ENCODE results near the gene MCC.

MCC gene

DNA sequence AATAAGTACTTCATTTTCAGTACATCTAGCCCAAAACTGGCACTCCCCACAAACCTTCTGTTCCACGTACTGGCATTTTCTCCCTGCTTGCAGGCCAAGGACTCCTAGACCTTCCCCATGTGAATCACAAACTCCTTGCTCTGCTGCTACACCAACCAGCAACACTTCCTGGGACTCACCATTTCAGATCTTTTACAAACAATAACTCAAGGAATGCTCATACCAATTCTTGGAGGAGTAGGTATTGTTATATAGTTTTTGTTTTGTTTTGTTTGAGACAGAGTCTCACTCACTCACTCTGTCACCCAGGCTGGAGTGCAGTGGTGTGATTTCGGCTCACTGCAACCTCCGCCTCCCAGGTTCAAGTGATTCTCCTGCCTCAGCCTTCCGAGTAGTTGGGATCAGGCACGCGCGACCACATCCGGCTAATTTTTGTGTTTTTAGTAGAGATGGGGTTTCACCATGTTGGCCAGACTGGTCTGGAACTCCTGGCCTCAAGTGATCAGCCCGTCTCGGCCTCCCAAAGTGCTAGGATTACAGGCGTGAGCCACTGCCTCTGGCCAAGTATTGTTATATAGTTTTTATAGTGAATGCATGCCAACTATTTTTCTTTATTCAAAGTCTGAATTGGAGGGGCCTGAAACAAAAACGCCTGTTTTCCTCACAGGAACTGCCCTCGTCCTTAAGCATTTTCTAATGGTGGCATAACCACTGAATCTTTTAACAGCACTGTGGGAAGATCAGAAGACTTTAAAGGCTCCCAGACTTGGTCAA, 264.2 kb downstream of the MCC start:
- Histone ChIP-seq H3K4me1 (ENCODE audit: control insufficient read depth in 1 of 2, insufficient read depth in 2 of 2, low read length in 2 of 2) (no peaks in the 10 kb centered on the region), H3K9ac (ENCODE audit: low read depth in 1 of 2, low read length in 2 of 2) (no peak overlapping the region), H3K9me3 (ENCODE audit: control insufficient read depth in 1 of 2, low read length in 2 of 2) (no peaks in the 10 kb centered on the region), H3K27me3 (ENCODE audit: control insufficient read depth in 1 of 2, insufficient read depth in 2 of 2, low read length in 2 of 2) (no peaks in the 10 kb centered on the region), H3K4me3 (ENCODE audit: low read depth in 1 of 2, low read length in 2 of 2) (no peak overlapping the region), H3K27ac (ENCODE audit: low read depth, low read length) (no peak overlapping the region), H3K36me3 (ENCODE audit: control insufficient read depth in 1 of 2, insufficient read depth in 2 of 2, low read length in 2 of 2) (no peaks in the 10 kb centered on the region)

DNA sequence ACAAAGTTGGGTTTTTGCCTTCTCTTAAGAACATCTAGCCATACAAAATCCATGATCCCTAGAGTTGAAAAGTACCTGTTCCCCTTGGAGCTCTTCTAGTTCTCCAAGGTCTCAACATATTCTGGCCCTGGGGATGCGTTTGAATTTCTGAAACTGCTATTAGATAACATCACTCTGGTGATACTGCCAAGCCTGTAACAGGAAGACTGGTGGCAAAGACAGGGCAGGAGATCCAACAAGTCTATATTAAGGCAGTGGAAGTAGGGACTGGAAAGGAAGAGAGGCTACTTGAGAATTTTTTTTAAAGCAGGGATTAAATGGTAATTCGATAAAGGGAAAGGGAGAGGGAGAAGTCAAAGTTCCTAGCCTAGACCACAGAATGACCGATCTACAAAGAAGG, 264.9 kb downstream of the MCC start:
- no peaks in the 10 kb centered on the region for H3K27me3 ChIP-seq (ENCODE audit: control insufficient read depth in 1 of 2, insufficient read depth in 2 of 2, low read length in 2 of 2)
- H3K9ac ChIP-seq (ENCODE audit: low read depth in 1 of 2, low read length in 2 of 2), result no peak overlapping the region
- H3K36me3 ChIP-seq (ENCODE audit: control insufficient read depth in 1 of 2, insufficient read depth in 2 of 2, low read length in 2 of 2), result no peaks in the 10 kb centered on the region
- H3K9me3 ChIP-seq (ENCODE audit: control insufficient read depth in 1 of 2, low read length in 2 of 2), result no peaks in the 10 kb centered on the region
- no peak overlapping the region for H3K4me3 ChIP-seq (ENCODE audit: low read depth in 1 of 2, low read length in 2 of 2)
- no peak overlapping the region for H3K27ac ChIP-seq (ENCODE audit: low read depth, low read length)
- no peaks in the 10 kb centered on the region for H3K4me1 ChIP-seq (ENCODE audit: control insufficient read depth in 1 of 2, insufficient read depth in 2 of 2, low read length in 2 of 2)

DNA sequence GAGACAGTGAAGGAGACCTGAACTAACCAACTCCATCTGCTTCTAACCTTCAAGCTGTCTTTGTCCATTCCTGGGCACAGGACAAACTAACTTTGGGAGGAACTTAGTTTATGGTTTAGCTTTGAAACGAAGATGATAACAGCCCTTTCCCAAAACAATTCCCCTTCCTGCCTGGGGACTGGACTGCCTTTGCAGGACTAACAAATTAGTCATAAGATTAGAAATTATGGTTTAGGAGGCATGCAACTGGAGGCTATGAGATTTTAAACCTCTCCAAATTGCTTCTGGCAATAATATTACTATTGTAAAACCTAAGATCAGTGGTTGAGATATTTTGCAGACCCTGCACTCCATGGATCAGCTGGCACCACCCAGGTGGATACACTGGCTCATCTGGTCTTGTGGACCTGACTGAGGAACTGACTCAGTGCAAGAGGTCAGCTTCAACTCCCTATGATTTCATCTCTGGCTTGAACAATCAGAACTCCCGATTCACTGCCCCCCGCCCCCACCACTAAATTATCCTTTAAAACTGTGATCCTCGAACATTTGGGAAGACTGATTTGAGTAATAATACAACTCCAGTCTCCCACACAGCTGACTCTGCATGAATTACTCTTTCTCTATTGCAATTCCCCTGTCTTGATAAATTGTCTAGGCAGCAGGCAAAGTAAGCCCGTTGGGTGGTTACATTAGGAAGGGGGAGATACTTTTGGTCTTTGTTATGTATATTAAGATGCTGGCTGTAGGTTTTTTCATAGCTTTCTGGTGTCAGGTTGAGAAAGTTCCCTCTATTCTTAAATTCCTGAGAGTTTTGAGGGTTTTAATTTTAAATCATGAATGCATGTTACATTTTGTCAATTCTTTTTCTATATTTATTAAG, 266.7 kb downstream of the MCC start:
- no peaks in the 10 kb centered on the region for H3K36me3 ChIP-seq (ENCODE audit: control insufficient read depth in 1 of 2, insufficient read depth in 2 of 2, low read length in 2 of 2)
- H3K9ac ChIP-seq (ENCODE audit: low read depth in 1 of 2, low read length in 2 of 2), result no peak overlapping the region
- H3K9me3 ChIP-seq (ENCODE audit: control insufficient read depth in 1 of 2, low read length in 2 of 2), result no peaks in the 10 kb centered on the region
- H3K4me1 ChIP-seq (ENCODE audit: control insufficient read depth in 1 of 2, insufficient read depth in 2 of 2, low read length in 2 of 2), result no peaks in the 10 kb centered on the region
- no peak overlapping the region for H3K4me3 ChIP-seq (ENCODE audit: low read depth in 1 of 2, low read length in 2 of 2)
- H3K27me3 ChIP-seq (ENCODE audit: control insufficient read depth in 1 of 2, insufficient read depth in 2 of 2, low read length in 2 of 2), result no peaks in the 10 kb centered on the region
- H3K27ac ChIP-seq (ENCODE audit: low read depth, low read length), result no peak overlapping the region

DNA sequence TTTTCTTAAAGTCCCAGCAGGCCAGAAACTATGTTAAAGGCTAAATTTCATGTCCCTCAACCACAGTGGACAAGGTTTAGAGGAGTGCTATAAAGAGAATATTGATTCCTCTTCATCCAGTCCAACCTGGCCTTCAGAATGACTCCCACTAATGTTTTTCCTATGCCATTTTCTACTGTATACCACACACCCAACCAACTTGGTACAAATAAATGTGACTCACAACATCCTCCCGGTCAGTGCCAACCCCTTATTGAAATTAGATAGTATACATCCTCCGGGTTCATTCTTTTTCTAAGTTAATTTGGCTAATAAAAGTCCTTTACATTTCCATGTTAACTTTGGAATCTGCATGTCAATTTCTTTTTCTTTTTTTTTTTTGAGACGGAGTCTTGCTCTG, 268.6 kb downstream of the MCC start:
- no peaks in the 10 kb centered on the region for H3K27me3 ChIP-seq (ENCODE audit: control insufficient read depth in 1 of 2, insufficient read depth in 2 of 2, low read length in 2 of 2)
- H3K9ac ChIP-seq (ENCODE audit: low read depth in 1 of 2, low read length in 2 of 2), result no peak overlapping the region
- H3K9me3 ChIP-seq (ENCODE audit: control insufficient read depth in 1 of 2, low read length in 2 of 2), result no peaks in the 10 kb centered on the region
- no peaks in the 10 kb centered on the region for H3K4me1 ChIP-seq (ENCODE audit: control insufficient read depth in 1 of 2, insufficient read depth in 2 of 2, low read length in 2 of 2)
- no peak overlapping the region for H3K4me3 ChIP-seq (ENCODE audit: low read depth in 1 of 2, low read length in 2 of 2)
- H3K36me3 ChIP-seq (ENCODE audit: control insufficient read depth in 1 of 2, insufficient read depth in 2 of 2, low read length in 2 of 2), result no peaks in the 10 kb centered on the region
- no peak overlapping the region for H3K27ac ChIP-seq (ENCODE audit: low read depth, low read length)

DNA sequence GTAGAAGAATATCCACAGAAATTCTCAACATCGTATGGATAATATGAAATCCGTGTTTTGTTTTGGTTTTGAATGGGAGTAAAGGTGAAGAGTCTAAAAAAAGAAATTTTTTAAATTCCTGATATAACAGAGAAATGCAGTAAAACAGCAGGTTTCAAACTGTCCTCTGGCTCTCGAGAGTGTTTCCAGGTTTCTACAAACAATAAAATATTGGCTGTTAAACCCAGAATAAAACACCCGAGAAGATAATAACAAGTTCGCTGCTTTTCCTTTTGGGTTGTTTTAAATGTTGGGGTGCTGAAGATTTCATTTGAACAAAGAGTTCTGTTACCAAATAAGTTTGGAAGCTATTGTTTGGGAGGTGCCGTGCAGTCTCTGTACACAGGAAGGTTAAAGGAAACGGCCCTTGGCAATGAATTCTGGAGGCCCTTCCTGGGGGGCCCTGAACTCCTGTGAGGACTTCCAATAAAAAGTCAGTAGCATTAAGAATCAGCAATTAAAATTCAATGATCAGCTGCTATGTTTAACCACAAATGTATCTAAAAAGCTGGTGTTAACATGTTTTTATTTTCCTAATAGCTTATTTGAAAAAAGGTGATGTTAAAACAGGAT, 269.2 kb downstream of the MCC start:
- no peak overlapping the region for H3K4me3 ChIP-seq (ENCODE audit: low read depth in 1 of 2, low read length in 2 of 2)

DNA sequence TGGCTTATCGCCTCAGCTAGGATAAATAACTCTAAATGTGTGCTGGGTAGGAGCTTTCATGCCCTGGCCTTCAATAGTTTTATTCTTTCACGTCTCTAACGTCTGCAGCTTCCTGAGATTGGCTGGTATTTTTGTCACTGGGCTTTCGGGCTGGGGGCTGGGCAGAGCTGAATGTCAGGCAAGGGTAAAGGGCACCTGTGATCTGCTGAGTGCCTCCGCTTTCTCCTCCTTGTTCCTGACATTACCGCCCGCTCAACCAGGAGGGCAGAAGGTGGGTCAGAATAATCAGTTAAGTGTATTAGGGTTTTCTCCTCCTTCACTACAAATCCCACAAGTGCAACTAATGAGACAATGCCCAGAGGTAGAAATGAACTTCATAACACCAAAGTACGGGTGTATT, 270.1 kb downstream of the MCC start:
- H3K27ac ChIP-seq (ENCODE audit: low read depth, low read length), result no peak overlapping the region
- no peaks in the 10 kb centered on the region for H3K36me3 ChIP-seq (ENCODE audit: control insufficient read depth in 1 of 2, insufficient read depth in 2 of 2, low read length in 2 of 2)
- H3K27me3 ChIP-seq (ENCODE audit: control insufficient read depth in 1 of 2, insufficient read depth in 2 of 2, low read length in 2 of 2), result no peaks in the 10 kb centered on the region
- H3K4me1 ChIP-seq (ENCODE audit: control insufficient read depth in 1 of 2, insufficient read depth in 2 of 2, low read length in 2 of 2), result no peaks in the 10 kb centered on the region
- no peak overlapping the region for H3K4me3 ChIP-seq (ENCODE audit: low read depth in 1 of 2, low read length in 2 of 2)
- H3K9me3 ChIP-seq (ENCODE audit: control insufficient read depth in 1 of 2, low read length in 2 of 2), result no peaks in the 10 kb centered on the region
- no peak overlapping the region for H3K9ac ChIP-seq (ENCODE audit: low read depth in 1 of 2, low read length in 2 of 2)

More for the DNA sequence above, 269.2 kb downstream of the MCC start:
- Histone ChIP-seq H3K4me1 (ENCODE audit: control insufficient read depth in 1 of 2, insufficient read depth in 2 of 2, low read length in 2 of 2) (no peaks in the 10 kb centered on the region), H3K27me3 (ENCODE audit: control insufficient read depth in 1 of 2, insufficient read depth in 2 of 2, low read length in 2 of 2) (no peaks in the 10 kb centered on the region), H3K27ac (ENCODE audit: low read depth, low read length) (no peak overlapping the region), H3K9me3 (ENCODE audit: control insufficient read depth in 1 of 2, low read length in 2 of 2) (no peaks in the 10 kb centered on the region), H3K36me3 (ENCODE audit: control insufficient read depth in 1 of 2, insufficient read depth in 2 of 2, low read length in 2 of 2) (no peaks in the 10 kb centered on the region), H3K9ac (ENCODE audit: low read depth in 1 of 2, low read length in 2 of 2) (no peak overlapping the region)

DNA sequence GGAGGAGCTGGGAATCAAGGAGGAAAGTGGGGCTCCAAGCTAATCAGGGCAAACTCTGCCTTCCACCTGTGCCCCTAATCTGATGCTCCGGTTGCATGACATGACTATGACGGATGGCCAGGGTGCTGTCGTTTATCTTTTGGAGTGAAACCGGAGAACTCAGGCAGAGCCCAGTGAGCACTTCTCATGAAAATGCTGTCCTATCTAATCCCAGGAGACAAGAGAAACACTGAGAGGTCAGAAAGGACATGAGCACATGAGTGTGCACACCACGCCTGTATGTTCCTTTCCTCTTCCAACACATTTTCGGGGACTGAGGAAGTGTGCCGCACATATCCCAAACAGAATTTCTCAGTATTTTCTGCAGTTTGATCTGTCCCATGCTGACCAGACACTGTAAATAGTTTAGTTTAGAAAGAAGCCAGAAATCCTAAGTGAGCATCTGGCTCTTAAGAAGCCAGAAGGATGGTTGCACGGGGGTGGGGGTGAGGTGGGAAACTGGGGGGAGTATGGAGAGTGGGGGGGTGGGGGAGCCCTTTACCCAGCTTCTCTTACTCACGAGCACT, 270.6 kb downstream of the MCC start:
- H3K9me3 ChIP-seq (ENCODE audit: control insufficient read depth in 1 of 2, low read length in 2 of 2), result no peaks in the 10 kb centered on the region
- H3K4me3 ChIP-seq (ENCODE audit: low read depth in 1 of 2, low read length in 2 of 2), result no peak overlapping the region
- no peak overlapping the region for H3K27ac ChIP-seq (ENCODE audit: low read depth, low read length)
- H3K36me3 ChIP-seq (ENCODE audit: control insufficient read depth in 1 of 2, insufficient read depth in 2 of 2, low read length in 2 of 2), result no peaks in the 10 kb centered on the region
- no peaks in the 10 kb centered on the region for H3K4me1 ChIP-seq (ENCODE audit: control insufficient read depth in 1 of 2, insufficient read depth in 2 of 2, low read length in 2 of 2)
- H3K27me3 ChIP-seq (ENCODE audit: control insufficient read depth in 1 of 2, insufficient read depth in 2 of 2, low read length in 2 of 2), result no peaks in the 10 kb centered on the region
- H3K9ac ChIP-seq (ENCODE audit: low read depth in 1 of 2, low read length in 2 of 2), result no peak overlapping the region

DNA sequence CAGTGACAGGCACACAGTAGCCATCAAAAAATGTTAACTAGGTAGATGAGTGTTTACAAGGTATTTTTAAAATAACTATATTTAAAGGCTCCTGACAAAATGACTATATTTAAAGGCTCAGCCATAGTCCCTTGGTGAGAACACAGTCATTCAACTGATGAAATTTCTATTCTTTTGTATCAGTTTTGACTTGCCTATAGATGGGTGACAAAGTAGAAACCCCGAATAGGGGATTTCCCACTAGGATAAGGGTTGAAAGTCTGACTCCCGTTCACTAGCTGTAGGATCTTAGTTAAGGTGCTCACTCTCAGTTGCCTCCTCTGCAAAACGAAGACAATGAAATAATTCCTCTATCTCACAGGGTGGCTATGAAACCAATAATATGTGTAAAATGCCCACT, 271.7 kb downstream of the MCC start:
- Histone ChIP-seq H3K9me3 (ENCODE audit: control insufficient read depth in 1 of 2, low read length in 2 of 2) (no peaks in the 10 kb centered on the region), H3K36me3 (ENCODE audit: control insufficient read depth in 1 of 2, insufficient read depth in 2 of 2, low read length in 2 of 2) (no peaks in the 10 kb centered on the region), H3K4me3 (ENCODE audit: low read depth in 1 of 2, low read length in 2 of 2) (no peak overlapping the region), H3K27me3 (ENCODE audit: control insufficient read depth in 1 of 2, insufficient read depth in 2 of 2, low read length in 2 of 2) (no peaks in the 10 kb centered on the region), H3K4me1 (ENCODE audit: control insufficient read depth in 1 of 2, insufficient read depth in 2 of 2, low read length in 2 of 2) (no peaks in the 10 kb centered on the region), H3K9ac (ENCODE audit: low read depth in 1 of 2, low read length in 2 of 2) (no peak overlapping the region), H3K27ac (ENCODE audit: low read depth, low read length) (no peak overlapping the region)

DNA sequence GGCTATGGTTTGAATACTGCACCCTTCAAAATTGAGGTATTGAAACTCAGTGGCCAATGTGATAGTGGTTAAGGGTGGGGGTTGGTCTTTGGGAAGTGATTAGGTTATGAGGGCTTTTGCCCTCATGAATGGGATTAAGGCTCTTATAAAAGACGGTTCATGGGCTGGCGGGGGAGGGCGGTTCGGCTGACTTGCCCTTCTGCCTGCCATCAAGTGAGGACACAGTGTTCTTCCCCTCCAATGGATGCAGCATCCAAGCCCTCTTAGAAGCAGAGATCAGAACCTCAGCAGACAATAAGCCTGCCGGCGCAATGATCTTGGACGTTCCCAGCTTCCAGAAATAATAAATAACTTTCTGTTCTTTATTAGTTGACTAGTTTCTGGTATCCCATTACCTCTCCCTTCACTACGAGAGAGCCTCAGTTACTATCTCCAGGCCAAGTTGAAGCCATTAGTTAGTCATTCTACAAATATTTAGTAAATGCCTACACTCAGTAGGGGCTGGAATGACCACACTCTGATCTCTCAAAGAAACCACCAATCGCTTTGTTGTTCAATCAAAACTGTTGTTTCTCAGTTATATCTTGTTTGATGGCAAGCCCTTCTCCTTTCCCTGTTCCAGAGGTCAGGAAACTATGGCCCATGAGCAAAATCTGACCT, 272.7 kb downstream of the MCC start:
- H3K4me1 ChIP-seq (ENCODE audit: control insufficient read depth in 1 of 2, insufficient read depth in 2 of 2, low read length in 2 of 2), result no peaks in the 10 kb centered on the region
- no peaks in the 10 kb centered on the region for H3K27me3 ChIP-seq (ENCODE audit: control insufficient read depth in 1 of 2, insufficient read depth in 2 of 2, low read length in 2 of 2)
- no peaks in the 10 kb centered on the region for H3K36me3 ChIP-seq (ENCODE audit: control insufficient read depth in 1 of 2, insufficient read depth in 2 of 2, low read length in 2 of 2)
- no peaks in the 10 kb centered on the region for H3K9me3 ChIP-seq (ENCODE audit: control insufficient read depth in 1 of 2, low read length in 2 of 2)
- no peak overlapping the region for H3K4me3 ChIP-seq (ENCODE audit: low read depth in 1 of 2, low read length in 2 of 2)
- H3K9ac ChIP-seq (ENCODE audit: low read depth in 1 of 2, low read length in 2 of 2), result no peak overlapping the region
- H3K27ac ChIP-seq (ENCODE audit: low read depth, low read length), result no peak overlapping the region

Data from duodenal mucosa (tissue), 2 donors.